VCaP (cell line): Measurements from ENCODE around the gene CTF1.
A peak's percentile ranks its signal among the peaks of the same experiment; 100 is the strongest.

Source experiments
- H3K27ac ChIP-seq: fragments of 450-650 bp; 2 replicates; pipeline ENCODE4 v1.5.1; 2017
- CTCF ChIP-seq: fragments of 450-650 bp; conservative IDR thresholded peaks from 2 replicates; pipeline ENCODE4 v1.5.1; 2017; ENCODE audit warnings: mild to moderate bottlenecking, moderate library complexity

The CTF1 gene

GRCh38 chr16:30896889-30897733, 697 bp downstream of the CTF1 start:
- H3K27ac ChIP-seq = no peak overlapping the region
- no peak for TF ChIP-seq CTCF

GRCh38 chr16:30899794-30900193, 3.4 kb downstream of the CTF1 start:
- no peak for TF ChIP-seq CTCF

GRCh38 chr16:30900588-30900987, 4.2 kb downstream of the CTF1 start:
- no peak for TF ChIP-seq CTCF
- H3K27ac ChIP-seq = no peak overlapping the region

More at GRCh38 chr16:30899794-30900193, 3.4 kb downstream of the CTF1 start:
- H3K27ac ChIP-seq = no peak overlapping the region

- no peak for TF ChIP-seq CTCF
- peak overlapping the region; percentile 80 for H3K27ac ChIP-seq
Observed at GRCh38 chr16:30901201-30902028, 5.0 kb downstream of the CTF1 start.

- peak; percentile 76 for TF ChIP-seq CTCF
- peak overlapping the region; percentile 80 for H3K27ac ChIP-seq
Observed at GRCh38 chr16:30902029-30902972, 5.9 kb downstream of the CTF1 start.

GRCh38 chr16:30903002-30903401, 6.6 kb downstream of the CTF1 start:
- TF ChIP-seq CTCF = no peak
- no peak overlapping the region; the same call in 1 of the 2 replicates for H3K27ac ChIP-seq
